DMS53 (cell line): ENCODE data around the gene MIPOL1.
A peak's percentile ranks its signal among the peaks of the same experiment; 100 is the strongest.

Source experiments
- DNase-seq: peaks from one replicate; lab custom pipeline; 2025; lab: John Stamatoyannopoulos, UW

Gene MIPOL1

DNA sequence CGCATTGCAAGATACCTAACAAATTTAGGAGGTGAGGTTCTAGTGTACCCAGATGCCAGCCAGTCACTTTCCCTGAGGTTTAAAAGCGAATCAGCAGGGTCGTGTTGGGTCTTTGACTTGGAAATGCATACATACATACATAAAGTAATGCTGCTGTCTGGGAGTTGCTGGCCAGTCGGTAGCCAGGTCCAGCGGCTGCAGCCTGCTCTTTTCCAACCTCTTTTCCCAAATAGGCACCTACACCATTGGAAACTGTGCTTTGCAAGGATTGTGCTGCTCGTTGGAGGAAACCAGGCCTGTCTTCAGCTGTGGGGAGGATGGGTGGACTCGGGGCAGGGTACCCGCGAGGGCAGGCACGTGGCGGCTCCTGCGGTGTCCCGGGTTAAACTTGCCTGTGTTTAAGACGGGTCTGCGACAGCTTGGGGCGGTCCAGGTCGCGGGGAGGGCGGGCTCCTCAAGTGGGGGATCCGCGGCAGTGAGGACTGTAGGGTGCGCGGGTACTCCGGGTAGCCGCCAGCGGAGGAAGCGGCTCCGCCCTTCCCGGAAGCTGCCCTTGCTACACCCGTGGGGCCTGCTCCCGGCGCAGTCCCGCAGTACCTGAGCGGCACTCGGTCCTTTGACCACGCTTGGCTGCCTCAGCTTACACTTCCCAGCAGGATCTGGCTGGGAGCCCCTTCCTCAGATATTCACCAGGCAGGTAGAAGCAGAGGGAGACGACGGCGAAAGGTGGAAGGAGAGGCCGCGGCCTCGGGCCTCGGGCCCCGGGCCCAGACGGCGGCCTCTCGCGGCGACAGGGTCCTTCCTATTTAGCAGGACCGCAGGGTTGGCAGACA is 400.4 kb downstream of the MIPOL1 start:
- peak; percentile 79 for DNase-seq

DNA sequence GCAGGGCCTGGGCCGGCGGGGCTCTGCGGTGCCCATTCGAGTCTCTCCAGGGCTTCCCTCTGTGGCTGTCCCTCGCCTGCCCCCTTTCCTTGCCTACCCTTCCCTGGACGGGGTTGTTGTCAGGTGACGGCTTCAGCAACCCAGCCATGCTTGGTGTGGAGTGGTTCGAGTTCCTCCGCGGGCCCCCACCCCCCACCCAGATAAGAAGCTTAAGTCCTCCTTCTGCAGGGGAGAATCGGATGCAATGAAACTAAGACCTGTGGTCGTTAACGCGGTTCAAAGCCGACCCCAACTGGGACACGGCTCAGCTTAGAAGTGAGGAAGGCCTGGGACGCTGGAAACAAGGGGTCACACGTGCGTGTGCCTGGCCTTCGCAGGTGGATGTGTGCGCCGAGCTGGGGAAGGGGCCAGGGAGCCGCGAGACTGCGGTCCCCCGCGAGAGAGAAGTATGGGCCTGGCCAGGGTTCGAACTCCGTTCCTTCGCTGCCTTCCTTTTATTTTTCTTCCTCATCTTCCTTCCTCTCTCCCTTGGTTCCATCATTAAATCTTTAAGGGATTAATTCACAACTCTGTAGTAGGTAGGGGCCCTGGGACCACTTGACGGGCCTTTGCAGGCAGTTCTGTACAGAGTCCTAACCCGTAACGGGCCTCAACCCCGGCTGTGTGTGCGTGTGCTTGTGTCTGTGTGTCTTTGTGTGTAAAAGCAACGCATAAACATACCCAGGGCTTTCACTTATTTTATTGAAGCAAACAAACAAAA is 401.2 kb downstream of the MIPOL1 start:
- DNase-seq, result no peak

DNA sequence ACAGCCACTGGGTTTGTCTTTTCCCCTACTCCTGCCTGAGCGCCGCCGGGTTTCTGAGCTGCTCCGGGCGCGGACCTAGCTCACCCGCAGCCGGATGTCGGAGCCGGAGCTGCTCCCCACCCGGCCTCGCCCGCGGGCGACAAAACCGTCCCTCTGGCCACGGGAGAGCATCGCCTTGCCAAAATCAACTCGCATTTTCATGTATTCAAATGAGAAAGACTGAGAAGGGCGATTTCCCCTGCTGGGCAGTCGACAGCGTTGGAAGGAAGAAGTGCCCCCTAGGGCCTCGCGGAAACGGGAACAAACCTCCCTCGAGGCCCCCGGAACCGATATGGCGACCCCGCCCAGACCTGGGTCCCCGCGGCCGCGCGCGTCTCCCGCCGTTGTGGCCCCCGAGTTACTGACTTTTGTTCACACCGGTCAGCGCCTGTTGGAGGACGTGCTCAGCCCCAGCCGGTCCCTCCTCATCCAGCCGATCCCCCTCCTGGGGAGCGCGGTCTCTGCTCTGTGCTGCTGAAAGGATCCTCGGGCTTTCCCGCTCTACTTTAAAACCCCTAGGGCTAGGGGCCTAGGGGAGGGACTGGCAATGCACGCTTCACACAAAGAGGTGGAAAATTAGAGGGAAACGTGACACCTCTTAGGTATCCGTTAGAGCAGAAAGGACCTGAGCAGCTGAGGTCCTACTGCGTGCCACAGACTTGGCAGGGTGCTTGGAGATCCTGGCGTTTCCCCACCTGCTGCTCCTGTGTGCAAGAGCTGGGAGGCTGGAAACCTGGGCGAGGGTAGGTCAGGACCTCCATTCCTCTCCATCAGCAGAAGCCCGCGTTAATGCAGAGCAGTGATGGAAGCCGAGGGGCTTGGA is 402.0 kb downstream of the MIPOL1 start:
- peak; percentile 69 for DNase-seq

DNA sequence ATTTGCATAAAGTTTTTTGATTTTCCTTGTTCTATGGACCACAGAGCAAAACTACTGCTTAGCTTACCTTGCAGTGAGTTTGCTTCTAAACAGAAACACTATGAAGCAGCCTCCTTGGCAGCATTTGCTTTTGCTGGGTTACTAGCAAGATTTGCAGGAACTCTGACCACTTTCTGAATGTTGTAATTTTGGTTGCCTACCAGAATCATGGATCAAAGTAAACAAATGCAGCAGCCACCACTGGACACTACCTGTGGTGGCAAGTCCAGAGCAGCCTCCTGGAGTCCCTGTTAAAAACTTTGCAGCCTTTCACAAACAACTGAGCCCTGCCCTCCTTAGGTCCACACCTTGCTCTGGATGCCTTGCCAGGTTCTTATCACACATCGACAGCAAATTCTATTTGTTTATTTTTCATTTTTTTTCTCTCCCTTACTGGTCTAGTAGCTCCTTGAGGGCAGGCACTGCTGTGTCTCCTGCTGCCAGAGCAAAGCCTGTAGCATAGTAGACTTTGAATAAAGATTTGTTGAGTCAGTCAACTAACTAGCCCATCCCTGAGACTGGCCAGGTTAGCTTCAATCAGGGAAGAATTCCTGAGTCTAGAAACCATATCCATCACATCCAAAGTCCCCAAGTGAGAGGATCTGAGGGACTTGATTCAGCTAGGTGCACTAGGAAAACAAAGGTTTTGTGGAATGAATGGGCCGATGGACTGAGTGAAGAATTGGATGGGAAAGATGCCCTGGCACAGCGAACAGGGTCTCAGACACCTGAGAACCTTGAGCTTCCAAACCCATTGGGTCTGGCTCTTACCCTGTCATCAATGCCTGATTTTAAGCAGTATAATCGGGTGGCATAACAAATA is 403.4 kb downstream of the MIPOL1 start:
- DNase-seq, result no peak

DNA sequence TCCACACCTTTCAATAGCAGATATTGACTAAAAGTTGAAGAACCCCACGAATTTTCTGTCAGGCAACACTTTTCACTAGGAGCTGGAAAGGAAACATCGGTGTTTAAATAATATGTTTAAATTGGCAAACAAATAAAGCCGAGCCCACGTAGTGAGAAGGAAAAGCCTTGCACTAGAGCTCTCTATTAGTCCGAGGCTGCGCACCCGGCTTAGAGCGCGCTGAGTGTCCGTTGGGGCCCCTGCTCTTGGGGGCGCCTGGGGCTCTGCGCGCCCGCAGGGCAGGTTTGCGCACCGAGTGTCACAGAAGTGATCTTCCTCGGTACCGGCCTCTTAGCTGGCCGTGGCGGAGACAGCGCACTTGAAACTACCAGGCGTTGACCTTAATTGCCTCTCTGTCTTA is 404.1 kb downstream of the MIPOL1 start:
- DNase-seq, result no peak
